Stimulated activated CD4-positive, alpha-beta T cell treated with anti-CD3 and anti-CD28 coated beads, Interleukin-12 subunit alpha, Interleukin-12 subunit beta, amount 100 ng/mL, for 4 hours (primary cell): Measurements from ENCODE around the gene CCT8L2.
"Not testable (repeated sequence)": the region's sequence is repeated elsewhere in the genome, so short reads cannot be mapped to it uniquely, and the experiment has no call there.

ENCODE experiments used
- DNase-seq: peaks from one replicate; pipeline ENCODE4 v3.0.0-alpha.2; 2020

The CCT8L2 gene

DNA sequence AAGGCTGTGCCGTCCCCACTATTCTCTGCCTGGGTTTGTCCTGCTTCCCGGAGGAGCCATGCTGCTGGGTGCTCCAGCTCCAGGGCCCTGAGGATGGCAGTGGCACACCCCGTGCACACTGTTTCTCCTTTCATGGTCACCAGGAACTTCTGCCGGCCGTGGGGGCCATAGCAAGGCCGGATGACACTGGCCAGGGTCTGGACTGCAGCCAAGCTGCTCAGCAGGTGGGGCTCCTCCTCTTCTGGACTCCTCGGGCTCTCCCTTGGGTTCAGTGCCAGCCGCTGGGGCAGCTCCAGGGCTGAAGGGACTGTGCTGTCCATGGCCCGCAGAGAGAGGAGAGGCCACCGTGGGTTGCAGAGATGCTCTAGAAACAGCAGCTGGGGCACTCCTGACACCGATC is 379 bp downstream of the CCT8L2 start:
- not testable (repeated sequence) for DNase-seq

GRCh38 chr22:16591136-16591535 is 1.5 kb downstream of the CCT8L2 start:
- not testable (repeated sequence) for DNase-seq

DNA sequence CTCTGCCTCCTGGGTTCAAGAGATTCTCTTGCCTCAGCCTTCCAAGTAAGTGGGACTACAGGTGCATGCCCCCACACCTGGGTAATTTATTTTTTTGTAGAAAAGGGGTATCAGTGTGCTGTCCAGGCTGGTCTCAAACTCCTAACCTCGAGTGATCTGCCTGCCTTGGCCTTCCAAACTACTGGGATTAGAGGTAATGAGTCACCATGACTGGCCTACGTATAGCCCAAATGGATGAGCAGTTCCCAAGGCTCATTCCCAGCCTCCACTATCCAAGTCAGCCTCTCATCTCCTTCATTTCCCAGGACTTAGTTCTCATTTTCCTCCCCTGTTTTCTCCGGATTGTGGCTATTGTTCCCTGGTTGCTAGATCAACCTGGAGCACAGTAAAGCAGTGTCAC is 5.6 kb downstream of the CCT8L2 start:
- no peak for DNase-seq

DNA sequence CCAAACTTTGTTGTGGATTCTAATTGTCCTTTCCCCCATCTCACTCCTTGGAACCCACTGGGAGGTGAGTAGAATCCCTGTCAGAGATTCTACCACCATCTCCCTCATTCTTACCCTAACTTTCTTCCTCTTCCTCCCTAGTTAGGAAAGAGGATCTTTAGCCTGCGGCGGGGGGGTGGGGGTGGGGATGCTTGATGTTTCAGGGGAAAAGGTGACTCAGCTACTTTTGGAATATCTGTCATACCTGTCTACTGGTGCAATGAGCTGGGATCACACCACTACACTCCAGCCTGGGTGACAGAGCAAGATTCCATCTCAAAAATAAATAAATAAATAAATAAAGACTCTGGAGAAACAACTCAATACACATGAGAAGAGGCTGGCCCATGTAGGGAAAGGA is 6.4 kb downstream of the CCT8L2 start:
- no peak for DNase-seq

DNA sequence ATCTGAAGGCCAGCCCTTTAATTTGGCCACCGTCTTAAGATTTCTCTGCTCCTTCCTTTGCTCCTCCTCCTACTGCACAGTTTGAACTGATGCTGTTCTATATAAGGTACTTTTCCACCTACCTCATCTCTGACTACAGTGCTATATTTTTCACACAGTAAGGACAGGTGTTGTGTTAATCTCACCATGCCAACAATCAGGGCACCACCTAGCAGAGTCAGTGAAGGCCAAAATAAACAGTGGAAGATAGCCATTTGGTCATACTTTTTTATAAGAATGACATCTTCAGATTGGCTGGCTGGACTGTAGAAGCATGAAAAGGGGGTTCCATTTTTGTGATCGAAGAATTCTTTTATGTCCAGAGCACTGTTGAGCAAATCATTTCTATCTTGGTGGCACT is 11.7 kb downstream of the CCT8L2 start:
- DNase-seq = not testable (repeated sequence)

GRCh38 chr22:16569240-16569834 is 23.3 kb downstream of the CCT8L2 start:
- DNase-seq = not testable (repeated sequence)

GRCh38 chr22:16568425-16568758 is 24.2 kb downstream of the CCT8L2 start:
- DNase-seq = no peak

DNA sequence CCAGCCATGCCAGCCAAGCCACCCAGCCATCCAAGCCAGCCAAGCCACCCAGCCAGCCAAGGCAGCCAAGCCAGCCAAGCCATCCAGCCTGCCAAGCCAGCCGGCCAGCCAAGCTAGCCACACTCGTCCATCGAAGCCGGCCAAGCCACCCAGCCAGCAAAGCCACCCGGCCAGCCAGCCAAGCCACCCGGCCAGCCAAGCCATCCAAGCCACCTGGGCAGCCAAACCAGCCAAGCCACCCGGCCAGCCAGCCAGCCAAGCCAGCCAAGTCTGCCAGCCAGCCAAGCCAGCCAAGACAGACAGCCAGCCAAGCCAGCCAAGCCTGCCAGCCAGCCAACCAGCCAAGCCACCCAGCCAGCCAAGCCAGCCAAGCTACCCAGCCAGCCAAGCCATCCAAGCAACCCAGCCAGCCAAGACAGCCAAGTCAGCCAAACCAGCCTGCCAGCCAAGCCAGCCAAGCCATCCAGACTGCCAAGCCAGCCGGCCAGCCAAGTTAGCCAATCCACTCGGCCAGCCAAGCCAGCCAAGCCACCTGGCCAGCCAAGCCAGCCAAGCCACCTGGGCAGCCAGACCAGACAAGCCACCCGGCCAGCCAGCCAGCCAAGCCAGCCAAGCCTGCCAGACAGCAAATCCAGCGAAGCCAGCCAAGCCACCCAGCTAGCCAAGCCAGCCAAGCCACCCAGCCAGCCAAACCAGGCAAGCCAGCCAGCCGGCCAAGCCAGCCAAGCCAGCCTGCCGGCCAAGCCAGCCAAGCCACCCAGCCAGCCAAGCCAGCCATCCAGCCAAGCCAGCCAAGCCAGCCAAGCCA is 24.8 kb downstream of the CCT8L2 start:
- DNase-seq = not testable (repeated sequence)

- not testable (repeated sequence) for DNase-seq
Observed at GRCh38 chr22:16566421-16567151, 26.0 kb downstream of the CCT8L2 start.

GRCh38 chr22:16565585-16566420 is 26.8 kb downstream of the CCT8L2 start:
- DNase-seq = not testable (repeated sequence)

GRCh38 chr22:16564837-16565584 is 27.6 kb downstream of the CCT8L2 start:
- not testable (repeated sequence) for DNase-seq

- no peak for DNase-seq
Observed at GRCh38 chr22:16563555-16564520, 28.8 kb downstream of the CCT8L2 start.

DNA sequence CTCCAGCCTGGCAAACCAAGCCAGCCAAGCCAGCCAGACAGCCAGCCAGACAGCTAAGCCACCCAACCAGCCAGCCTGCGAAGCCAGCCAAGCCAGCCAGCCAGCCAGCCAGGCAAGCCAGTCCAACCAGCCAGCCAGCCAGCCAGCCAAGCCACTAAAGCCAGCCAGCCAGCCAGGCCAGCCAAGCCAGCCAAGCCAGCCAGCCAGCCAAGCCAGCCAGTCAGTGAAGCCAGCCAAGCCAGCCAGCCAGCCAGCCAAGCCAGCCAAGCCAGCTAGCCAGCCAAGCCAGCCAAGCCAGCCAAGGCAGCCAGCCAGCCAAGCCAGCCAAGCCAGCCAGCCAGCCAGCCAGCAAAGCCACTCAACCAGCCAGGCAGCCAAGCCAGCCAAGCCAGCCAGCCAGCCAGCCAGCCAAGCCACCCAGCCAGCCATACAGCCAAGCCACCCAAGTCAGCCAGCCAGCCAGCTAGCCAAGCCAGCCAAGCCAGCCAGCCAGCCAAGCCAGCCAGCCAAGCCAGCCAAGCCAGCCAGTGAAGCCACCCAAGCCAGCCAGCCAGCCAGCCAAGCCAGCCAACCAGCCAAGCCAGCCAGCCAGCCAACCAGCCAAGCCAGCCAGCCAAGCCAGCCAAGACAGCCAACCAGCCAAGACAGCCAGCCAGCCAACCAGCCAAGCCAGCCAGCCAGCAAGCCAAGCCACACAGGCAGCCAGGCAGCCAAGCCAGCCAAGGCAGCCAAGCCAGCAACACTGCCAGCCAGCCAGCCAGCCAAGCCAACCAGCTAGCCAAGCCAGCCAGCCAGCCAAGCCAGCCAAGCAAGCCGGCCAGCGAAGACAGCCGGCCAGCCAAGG is 29.7 kb downstream of the CCT8L2 start:
- no peak for DNase-seq

DNA sequence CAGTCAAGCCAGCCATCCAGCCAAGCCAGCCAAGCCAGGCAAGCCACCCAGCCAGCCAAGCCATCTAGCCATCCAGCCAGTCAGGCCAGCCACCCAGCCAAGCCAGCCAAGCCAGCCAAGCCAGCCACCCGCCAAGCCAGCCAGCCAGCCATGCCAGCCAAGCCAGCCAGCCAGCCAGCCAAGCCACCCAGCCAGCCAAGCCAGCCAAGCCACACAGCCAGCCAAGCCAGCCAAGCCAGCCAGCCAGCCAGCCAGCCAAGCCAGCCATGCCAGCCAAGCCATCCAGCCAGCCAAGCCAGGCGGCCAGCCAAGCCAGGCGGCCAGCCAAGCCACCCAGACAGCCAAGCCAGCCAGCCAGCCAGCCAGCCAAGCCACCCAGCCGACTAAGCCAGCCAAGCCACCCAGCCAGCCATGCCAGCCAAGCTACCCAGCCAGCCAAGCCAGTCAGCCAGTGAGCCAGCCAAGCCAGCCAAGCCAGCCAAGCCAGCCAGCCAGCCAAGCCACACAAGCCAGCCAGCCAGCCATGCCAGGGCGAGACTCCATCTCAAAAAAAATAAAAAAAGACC is 31.4 kb downstream of the CCT8L2 start:
- DNase-seq = not testable (repeated sequence)

GRCh38 chr22:16560651-16561050 is 32.0 kb downstream of the CCT8L2 start:
- not testable (repeated sequence) for DNase-seq

DNA sequence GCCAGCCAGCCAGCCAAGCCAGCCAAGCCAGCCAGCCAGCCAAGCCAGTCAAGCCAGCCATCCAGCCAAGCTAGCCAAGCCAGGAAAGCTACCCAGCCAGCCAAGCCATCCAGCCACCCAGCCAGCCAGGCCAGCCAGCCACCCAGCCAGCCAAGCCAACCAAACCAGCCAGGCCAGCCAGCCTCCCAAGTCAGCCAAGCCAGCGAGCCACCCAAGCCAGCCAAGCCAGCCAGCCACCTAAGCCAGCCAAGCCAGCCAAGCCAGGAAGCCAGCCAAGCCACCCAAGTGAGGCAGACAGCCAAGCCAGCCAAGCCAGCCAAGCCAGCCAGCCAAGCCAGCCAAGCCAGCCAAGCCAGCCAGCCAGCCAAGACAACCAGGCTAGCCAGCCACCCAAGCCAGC is 32.6 kb downstream of the CCT8L2 start:
- DNase-seq = not testable (repeated sequence)

- no peak for DNase-seq
Observed at GRCh38 chr22:16559056-16559955, 33.3 kb downstream of the CCT8L2 start.

GRCh38 chr22:16558376-16558945 is 34.1 kb downstream of the CCT8L2 start:
- not testable (repeated sequence) for DNase-seq
